Gastrocnemius medialis (tissue), 4 donors: ENCODE results near the gene TTK. TPM values are rescaled to one million over a fixed set of nuclear protein-coding genes. Genes with fewer than 3 reads are reported as not detected.

Experiments
- ATAC-seq, 2 donors: fragments of 150-250 bp; one replicate each; pipeline ENCODE4 v1.9.1; 2016
- DNase-seq, 2 donors: peaks; one replicate each; pipeline ENCODE4 v3.0.0-alpha.2; 2019
- H3K27ac ChIP-seq, 4 donors: fragments of 200-600 bp; sonication (generic); 1 replicate in 1 of 4; 2 replicates in 3 of 4; pipeline ENCODE4 v1.5.1; 2016 to 2018; ENCODE audit warnings: mild to moderate bottlenecking in 2 of 4, moderate library complexity in 1 of 4
- H3K27me3 ChIP-seq, 3 donors: fragments of 200-600 bp; sonication (generic) in 2 of 3; 1 replicate in 1 of 3; 2 replicates in 2 of 3; pipeline versions ENCODE4 v1.5.1 to v1.6.0; 2016 to 2019; ENCODE audit warnings: mild to moderate bottlenecking in 1 of 3, moderate library complexity in 1 of 3
- H3K36me3 ChIP-seq, 2 donors: fragments of 200-600 bp; sonication (generic) in 1 of 2; one replicate each; pipeline ENCODE4 v1.5.1; 2017 to 2018
- H3K4me1 ChIP-seq, 2 donors: fragments of 200-600 bp; sonication (generic) in 1 of 2; one replicate each; pipeline ENCODE4 v1.5.1; 2016 to 2017; ENCODE audit warnings: mild to moderate bottlenecking in 2 of 2
- H3K4me3 ChIP-seq, 4 donors: fragments of 200-600 bp; sonication (generic) in 3 of 4; 1 replicate in 1 of 4; 2 replicates in 3 of 4; pipeline ENCODE4 v1.5.1; 2016 to 2019; ENCODE audit warnings: mild to moderate bottlenecking in 2 of 4
- H3K9me3 ChIP-seq, 3 donors: fragments of 200-600 bp; sonication (generic) in 2 of 3; 1 replicate in 1 of 3; 2 replicates in 2 of 3; pipeline ENCODE4 v1.5.1; 2016 to 2019
- CTCF ChIP-seq, 5 experiments: fragments of 450-650 bp in 3 of 5; fragments of 200-600 bp in 2 of 5; sonication (generic) in 2 of 5; IDR thresholded peaks in 4 of 5; conservative IDR thresholded peaks in 1 of 5; 1 replicate in 4 of 5; 2 replicates in 1 of 5; pipeline ENCODE4 v1.5.1; 2016 to 2019; ENCODE audit warnings: antibody characterized with exemption in 5 of 5, mild to moderate bottlenecking in 3 of 5, moderate library complexity in 3 of 5
- POLR2A ChIP-seq, 2 donors: fragments of 450-650 bp; IDR thresholded peaks; one replicate each; pipeline ENCODE4 v1.6.1; 2017; ENCODE audit warnings: antibody characterized with exemption in 2 of 2, mild to moderate bottlenecking in 2 of 2, moderate library complexity in 2 of 2
- in situ Hi-C, 4 donors: fragments of 200-750 bp; cut with MboI; loops; one replicate each; pipeline versions ENCODE4 v1.15.0 to v1.8.0; 2017; ENCODE audit warnings: low sequenced_read_pairs in 4 of 4
- intact Hi-C: fragments of 100-400 bp; cut with DNase I; formaldehyde crosslinking; loops from one replicate; pipeline ENCODE4 v1.15.1; 2023; ENCODE audit warnings: low total_unique reads
- total RNA-seq, 4 donors: library from RNA; depleted of rRNA; stranded (reverse); fragments of >200 nt; gene quantifications; one replicate each; pipeline versions ENCODE4 v1.1.0 to v1.2.3, GENCODE V29; 2016

The TTK gene
- total RNA-seq, 4 donors from 2014 or later = 0.24 to 3.4 TPM; not detected in 2

GRCh38 chr6:80010288-80010687, 5.8 kb downstream of the TTK start:
- DNase-seq (no peak), ATAC-seq (no peak)
- intact Hi-C loops = no loop called here
- Histone ChIP-seq H3K27ac (no peak overlapping the region), H3K4me1 (peaks cover 0 to under 1% of the 10 kb centered on the region in 2 donors), H3K9me3 (no peaks in the 10 kb centered on the region), H3K27me3 (no peaks in the 10 kb centered on the region), H3K36me3 (no peaks in the 10 kb centered on the region), H3K4me3 (no peak overlapping the region)
- in situ Hi-C loops = no loop called here
- no peak for TF ChIP-seq CTCF (IDR thresholded peaks at IDR 0.05 in 4 of 5, conservative IDR thresholded peaks at IDR 0.05 in 1 of 5)
- TF ChIP-seq POLR2A (IDR thresholded peaks at IDR 0.05) = no peak

DNA sequence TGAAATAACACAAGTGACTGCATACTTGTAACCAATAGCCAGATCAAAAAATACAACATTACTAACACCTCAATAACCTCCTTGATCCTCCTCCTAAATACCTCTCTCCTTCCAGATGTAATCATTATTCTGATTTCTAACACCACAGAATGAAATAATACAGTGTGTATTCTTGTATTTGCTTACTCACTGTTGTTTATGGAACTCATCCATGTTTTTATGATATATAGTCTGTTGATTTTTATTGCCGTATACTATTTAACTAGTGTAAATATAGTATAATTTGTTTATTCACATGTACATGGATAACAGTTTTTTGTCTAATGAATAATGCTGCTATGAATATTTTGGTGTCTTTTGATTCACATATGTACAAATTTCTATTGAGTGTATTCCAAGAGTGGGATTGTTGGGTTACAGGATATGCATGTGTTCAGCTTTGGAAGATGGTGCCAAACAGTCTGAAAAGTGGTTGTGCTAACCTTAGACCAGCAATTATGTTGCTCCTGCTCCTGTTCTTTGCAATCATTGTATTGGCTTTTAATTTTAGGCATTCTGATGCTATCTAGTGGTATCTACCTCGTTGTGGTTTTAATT, 11.5 kb downstream of the TTK start:
- no peak overlapping the region for H3K27ac ChIP-seq
- no peaks in the 10 kb centered on the region for H3K9me3 ChIP-seq
- DNase-seq = no peak
- in situ Hi-C loops = no loop called here
- H3K4me1 ChIP-seq = no peaks in the 10 kb centered on the region
- no peaks in the 10 kb centered on the region for H3K27me3 ChIP-seq
- TF ChIP-seq CTCF (IDR thresholded peaks at IDR 0.05 in 4 of 5, conservative IDR thresholded peaks at IDR 0.05 in 1 of 5) (no peak), POLR2A (IDR thresholded peaks at IDR 0.05) (no peak)
- intact Hi-C loops = no loop called here
- H3K36me3 ChIP-seq = no peaks in the 10 kb centered on the region
- H3K4me3 ChIP-seq = no peak overlapping the region
- ATAC-seq = no peak

- intact Hi-C loops = no loop called here
Observed at GRCh38 chr6:80020381-80021120, 16.1 kb downstream of the TTK start.

DNA sequence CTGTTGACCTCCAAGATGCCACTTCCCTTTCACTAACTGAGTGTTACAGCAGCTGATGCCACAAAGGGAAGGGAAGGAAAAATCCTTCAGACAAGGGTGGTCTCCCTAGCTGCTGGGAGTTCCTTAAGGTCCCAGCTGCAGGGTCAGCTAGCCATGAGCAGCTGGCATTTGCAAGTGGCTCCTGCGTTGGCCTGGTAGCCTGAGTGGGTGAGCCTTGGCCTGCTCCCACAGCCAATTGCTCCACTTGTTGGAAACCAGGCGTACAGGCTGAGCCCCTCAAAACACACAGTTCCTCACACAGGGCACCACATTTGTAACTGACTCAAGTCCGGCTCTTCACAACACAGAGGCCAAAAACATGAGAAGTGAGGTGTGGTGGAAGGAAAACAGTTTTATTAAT, 16.7 kb downstream of the TTK start:
- Histone ChIP-seq H3K4me1 (no peaks in the 10 kb centered on the region), H3K36me3 (no peaks in the 10 kb centered on the region), H3K4me3 (no peak overlapping the region), H3K9me3 (no peaks in the 10 kb centered on the region), H3K27ac (no peak overlapping the region), H3K27me3 (no peaks in the 10 kb centered on the region)
- intact Hi-C loops (no loop called here), in situ Hi-C loops (no loop called here)
- ATAC-seq = no peak
- TF ChIP-seq CTCF (IDR thresholded peaks at IDR 0.05 in 4 of 5, conservative IDR thresholded peaks at IDR 0.05 in 1 of 5) (no peak), POLR2A (IDR thresholded peaks at IDR 0.05) (no peak)
- no peak for DNase-seq

More at GRCh38 chr6:80020381-80021120, 16.1 kb downstream of the TTK start:
- H3K4me1 ChIP-seq = no peaks in the 10 kb centered on the region
- H3K27me3 ChIP-seq = no peaks in the 10 kb centered on the region
- in situ Hi-C loops = no loop called here
- no peaks in the 10 kb centered on the region for H3K36me3 ChIP-seq
- no peak overlapping the region for H3K4me3 ChIP-seq
- DNase-seq (no peak), ATAC-seq (no peak)
- no peaks in the 10 kb centered on the region for H3K9me3 ChIP-seq
- TF ChIP-seq POLR2A (IDR thresholded peaks at IDR 0.05) = no peak
- no peak for TF ChIP-seq CTCF (IDR thresholded peaks at IDR 0.05 in 4 of 5, conservative IDR thresholded peaks at IDR 0.05 in 1 of 5)
- no peak overlapping the region for H3K27ac ChIP-seq
